ENCODE results near the gene ADGRA1. TPM values are rescaled to one million over a fixed set of nuclear protein-coding genes. Genes with fewer than 3 reads are reported as not detected.

Gene ADGRA1
- not detected in 2 replicates for total RNA-seq

GRCh38 chr10:133087679-133088178 lies at the start of gene ADGRA1:
Gene ADGRA1, plus strand, starts transcription at chr10:133087924. Its CDS starts 986 bp downstream, at chr10:133088910.

GRCh38 chr10:133159950-133160825 lies 72.5 kb downstream of the ADGRA1 start, which contains the start of gene KNDC1:
Gene KNDC1, plus strand, starts transcription at chr10:133160219. Its CDS starts 249 bp downstream, at chr10:133160468.

Other genes with a start within 250 kb of the ADGRA1 start
- gene CFAP46, start 145.4 kb upstream of the ADGRA1 start, total RNA-seq, result 0.95 and 1.2 TPM in 2 replicates
- 0.47 and 3.3 TPM in 2 replicates for gene KNDC1, start 72.3 kb downstream of the ADGRA1 start, total RNA-seq
- gene UTF1, start 142.3 kb downstream of the ADGRA1 start, total RNA-seq, result not detected in 2 replicates
- not detected in 2 replicates for gene VENTX, start 149.9 kb downstream of the ADGRA1 start, total RNA-seq
- 1.7 and 2.4 TPM in 2 replicates for gene ADAM8, start 188.9 kb downstream of the ADGRA1 start, total RNA-seq
- 62.6 and 70.2 TPM in 2 replicates for gene TUBGCP2, start 220.9 kb downstream of the ADGRA1 start, total RNA-seq
- 18.0 and 26.1 TPM in 2 replicates for gene ZNF511, start 221.0 kb downstream of the ADGRA1 start, total RNA-seq
- 0.16 TPM in 1 of 2 replicates, not detected in the other for gene CALY, start 249.0 kb downstream of the ADGRA1 start, total RNA-seq